ENCODE results near the gene CNR1. TPM values are rescaled to one million over a fixed set of nuclear protein-coding genes. Genes with fewer than 3 reads are reported as not detected.

CNR1 gene
- total and polyA plus RNA-seq, 2 of the 4 experiments (the other 2 are of a cell fraction) = not detected

GRCh38 chr6:88135578-88136114 is 30.5 kb downstream of the CNR1 start:
- Histone ChIP-seq H3K56ac (ENCODE audit: extremely low read depth, insufficient read depth, low read length) (no peak overlapping the region), H3K27ac (ENCODE audit: insufficient read depth, low read length) (no peak overlapping the region), H2AK5ac (ENCODE audit: low read depth, low read length) (no peak overlapping the region), H3K9me1 (ENCODE audit: insufficient read depth, low read length) (no peaks in the 10 kb centered on the region), H2BK20ac (ENCODE audit: low read depth, low read length) (no peak overlapping the region), H2AFZ (replicated peaks; ENCODE audit: low read length, poor library complexity) (no peak overlapping the region), H2BK5ac (ENCODE audit: low read depth, low read length, poor library complexity, severe bottlenecking) (no peak overlapping the region), H4K91ac (ENCODE audit: insufficient read depth, low read depth, low read length) (no peak overlapping the region), H3K79me1 (ENCODE audit: low read depth in 1 of 2, low read length in 2 of 2) (no peaks in the 10 kb centered on the region), H3K4me2 (ENCODE audit: low read depth, low read length) (no peak overlapping the region), H3K18ac (ENCODE audit: low read depth, low read length) (no peak overlapping the region), H2BK15ac (ENCODE audit: low read depth, low read length) (no peak overlapping the region), H3K9me3 (ENCODE audit: control insufficient read depth, insufficient read depth, low read length) (no peaks in the 10 kb centered on the region), H4K5ac (ENCODE audit: low read depth, low read length) (no peak overlapping the region), H2BK120ac (ENCODE audit: low read depth, low read length) (no peak overlapping the region), H3K4me1 (ENCODE audit: control insufficient read depth, insufficient read depth, low read length) (no peaks in the 10 kb centered on the region), H3K9ac (ENCODE audit: low read depth, low read length) (no peak overlapping the region), H3K27me3 (ENCODE audit: control insufficient read depth, insufficient read depth, low read length) (no peaks in the 10 kb centered on the region), H3K4ac (ENCODE audit: low read depth, low read length) (no peak overlapping the region), H3K36me3 (ENCODE audit: control insufficient read depth, insufficient read depth, low read length) (no peaks in the 10 kb centered on the region), H3K4me3 (ENCODE audit: insufficient read depth, low read depth, low read length) (no peak overlapping the region), H4K20me1 (ENCODE audit: insufficient read depth, low read length) (no peaks in the 10 kb centered on the region), H3K14ac (replicated peaks; ENCODE audit: low read depth, low read length) (no peak overlapping the region), H4K8ac (ENCODE audit: low read depth in 2 of 2, low read length in 2 of 2) (no peak overlapping the region), H3K23ac (ENCODE audit: low read depth, low read length) (no peak overlapping the region), H2AK9ac (replicated peaks; ENCODE audit: low read depth, low read length, poor library complexity) (no peak overlapping the region)
- ChIA-PET POLR2A (ENCODE audit: unreplicated experiment) (no interaction called here), CTCF (no interaction called here)
- intact Hi-C loops (cut with micrococcal nuclease) (no loop called here), in situ Hi-C loops (cut with MboI; ENCODE audit: low sequenced_read_pairs) (no loop called here), dilution Hi-C loops (cut with HindIII; ENCODE audit: low sequenced_read_pairs, unreplicated experiment) (no loop called here)
- TF ChIP-seq CTCF (conservative IDR thresholded peaks at IDR 0.05; ENCODE audit: low read depth, low read length) (no peak), MXI1 (IDR thresholded peaks at IDR 0.05; ENCODE audit: borderline replicate concordance, low read depth, low read length) (no peak), USF2 (IDR thresholded peaks at IDR 0.05; ENCODE audit: low read depth, low read length) (no peak), CEBPB (IDR thresholded peaks at IDR 0.05; ENCODE audit: low read depth, low read length) (no peak), CHD1 (IDR thresholded peaks at IDR 0.05; ENCODE audit: low read depth, low read length) (no peak), MAFK (IDR thresholded peaks at IDR 0.05; ENCODE audit: low read depth, low read length) (no peak), RAD21 (IDR thresholded peaks at IDR 0.05; ENCODE audit: low read length) (no peak), BHLHE40 (IDR thresholded peaks at IDR 0.05; ENCODE audit: low read depth, low read length) (no peak), RCOR1 (IDR thresholded peaks at IDR 0.05; ENCODE audit: insufficient replicate concordance, low read length) (no peak), MAZ (IDR thresholded peaks at IDR 0.05; ENCODE audit: borderline replicate concordance, low read depth, low read length) (no peak), NFE2L2 (IDR thresholded peaks at IDR 0.05; ENCODE audit: low read depth, low read length) (no peak), FOS (IDR thresholded peaks at IDR 0.05; ENCODE audit: low read depth, low read length) (no peak), POLR2A (IDR thresholded peaks at IDR 0.05; ENCODE audit: low read depth, low read length) (no peak), RFX5 (IDR thresholded peaks at IDR 0.05; ENCODE audit: low read depth, low read length) (no peak), ELK1 (IDR thresholded peaks at IDR 0.05; ENCODE audit: borderline replicate concordance, low read depth, low read length) (no peak), SMC3 (IDR thresholded peaks at IDR 0.05; ENCODE audit: low read depth, low read length) (no peak)
- DNase-seq (no peak), ATAC-seq (ENCODE audit: low read depth) (no peak)
- WGBS, 2 experiments (ENCODE audit: extremely low coverage in 2 of 2, insufficient read length in 1 of 2) = 20% methylated on average over 3 of the region's 5 CpGs; no CpG with 5 or more reads in 1 of the 2 experiments
- BruUV-seq (replicated peaks) = no TSS peak
